NCI-H1417 treated with DMSO at 0.1 percent for 48 hours (cell line): Measurements from ENCODE around the gene DLX5.

Experiments used
- DNase-seq: peaks from one replicate; lab custom pipeline; 2025; lab: John Stamatoyannopoulos, UW

DLX5 gene

GRCh38 chr7:96989859-96990317 lies 34.7 kb downstream of the DLX5 start:
- DNase-seq = no peak

- DNase-seq = no peak
These were observed 35.3 kb downstream of the DLX5 start for GRCh38 chr7:96989241-96989858.

DNA sequence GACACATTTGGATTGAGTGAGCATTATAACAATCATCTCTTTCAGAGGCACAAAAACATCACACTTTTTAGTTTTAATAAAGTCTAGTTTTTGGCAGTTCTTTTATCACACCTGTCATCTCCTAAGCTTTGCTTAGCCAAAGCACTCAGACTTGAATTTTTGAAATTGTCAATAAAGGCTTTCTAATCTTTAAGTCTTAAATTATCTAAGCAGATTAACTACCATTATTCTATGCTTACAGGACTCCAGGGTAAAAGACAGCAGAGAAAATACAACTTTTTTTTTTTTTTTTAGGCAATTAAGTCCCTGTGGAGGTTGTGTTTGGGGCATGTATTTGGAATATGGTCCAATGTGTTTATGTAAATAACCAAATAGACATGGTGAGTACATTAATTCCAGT lies 36.9 kb downstream of the DLX5 start:
- DNase-seq = no peak

DNA sequence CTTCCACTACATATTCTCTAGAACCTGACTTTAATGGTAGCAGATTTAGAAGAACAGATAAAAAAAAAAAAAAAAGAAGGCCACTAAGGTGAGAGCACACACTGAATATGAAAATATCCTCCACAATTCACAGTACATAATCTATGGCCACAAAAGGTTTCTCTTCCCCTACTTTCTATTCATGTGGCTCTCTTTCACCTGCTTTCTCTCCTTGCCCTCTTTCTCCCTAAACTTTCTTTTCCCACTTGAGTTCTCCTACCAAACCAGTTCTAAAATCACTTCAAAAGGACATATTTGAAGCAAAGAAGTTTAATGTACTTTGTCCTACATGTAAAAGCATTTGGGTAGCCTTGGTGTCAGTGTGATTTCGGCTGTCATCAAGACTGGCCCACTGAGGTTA lies 37.7 kb downstream of the DLX5 start:
- DNase-seq = no peak

GRCh38 chr7:96985992-96986391 lies 38.6 kb downstream of the DLX5 start:
- DNase-seq = no peak

- DNase-seq = no peak
These were observed 42.0 kb downstream of the DLX5 start for GRCh38 chr7:96982586-96982985.

- no peak for DNase-seq
These were observed 44.9 kb downstream of the DLX5 start for GRCh38 chr7:96979551-96980276.

DNA sequence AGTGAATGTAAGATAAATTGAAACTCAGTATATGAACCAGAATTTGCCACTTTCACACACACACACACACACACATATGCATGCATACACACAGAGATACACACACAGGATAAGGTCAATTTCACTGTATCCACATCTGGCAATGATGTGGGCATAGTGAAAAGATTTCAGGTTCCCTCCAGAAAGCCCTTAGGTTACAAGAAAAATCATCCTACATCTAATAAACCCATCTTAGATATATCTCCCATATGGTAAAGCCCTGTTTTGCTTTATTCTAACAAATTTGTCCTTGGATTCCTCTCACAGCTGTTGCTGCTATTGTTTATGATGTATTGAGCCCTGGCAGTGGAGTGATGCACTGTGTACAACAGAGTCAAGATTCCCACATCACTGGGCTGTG lies 47.2 kb downstream of the DLX5 start:
- no peak for DNase-seq

GRCh38 chr7:96976106-96976505 lies 48.5 kb downstream of the DLX5 start:
- no peak for DNase-seq

DNA sequence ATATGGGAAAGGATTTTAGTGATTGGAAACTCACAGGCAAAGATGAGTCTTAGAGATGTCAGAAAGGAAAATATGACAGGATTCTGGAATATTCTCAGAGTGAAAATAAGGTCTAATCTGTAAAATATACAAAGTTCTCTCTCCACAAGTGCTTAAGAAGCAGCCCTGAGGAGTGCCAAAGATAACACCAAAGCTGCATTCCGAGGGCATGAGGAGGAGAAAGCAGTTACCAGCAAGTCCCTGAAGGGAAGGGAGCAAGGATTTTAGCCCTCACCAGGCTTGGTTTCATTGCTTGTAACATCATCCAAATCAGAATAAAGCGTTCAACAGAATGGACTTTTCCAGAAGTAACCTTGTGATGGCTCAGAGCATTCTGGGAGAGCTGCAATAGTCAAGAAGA lies 50.6 kb downstream of the DLX5 start:
- DNase-seq = no peak

GRCh38 chr7:96970739-96971138 lies 53.9 kb downstream of the DLX5 start:
- DNase-seq = no peak
